Measurements from ENCODE around the gene PCYOX1L.
"Not testable (repeated sequence)": the region's sequence is repeated elsewhere in the genome, so short reads cannot be mapped to it uniquely, and the experiment has no call there.

PCYOX1L gene

DNA sequence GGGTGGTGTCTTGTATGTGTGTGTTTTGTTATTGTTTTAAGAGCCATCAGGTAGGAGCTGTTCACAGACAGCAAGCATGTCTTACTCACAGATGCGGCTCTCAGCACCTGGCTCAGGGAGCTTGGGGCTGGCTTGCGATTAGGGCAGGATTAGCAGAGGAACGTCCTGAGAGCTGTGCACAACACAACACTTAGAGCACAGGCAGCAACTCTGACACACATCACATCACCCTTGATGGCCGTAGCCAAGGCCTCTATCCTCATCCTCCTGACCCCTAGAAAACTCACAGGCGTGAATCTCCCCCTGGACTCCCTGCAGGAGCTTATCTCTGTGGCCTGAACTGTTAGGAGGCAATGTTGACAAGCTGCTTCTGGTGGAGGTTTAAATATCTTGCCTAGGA, 28.3 kb downstream of the PCYOX1L start:
- H3K9me3 ChIP-seq, result no peaks in the 10 kb centered on the region
- H3K27me3 ChIP-seq, result no peaks in the 10 kb centered on the region
- H3K27ac ChIP-seq, result no peak overlapping the region
- H3K36me3 ChIP-seq, result no peaks in the 10 kb centered on the region
- peaks cover 0 to 5% of the 10 kb centered on the region in 2 experiments for H3K4me1 ChIP-seq (ENCODE audit: control insufficient read depth in 1 of 2, insufficient read depth in 1 of 2, low read depth in 1 of 2, low read length in 1 of 2)
- no peak for TF ChIP-seq CTCF (IDR thresholded peaks at IDR 0.05)
- H3K4me3 ChIP-seq (ENCODE audit: low read depth in 1 of 2, low read length in 1 of 2), result no peak overlapping the region

- Histone ChIP-seq H3K27me3 (no peaks in the 10 kb centered on the region), H3K9me3 (no peaks in the 10 kb centered on the region), H3K27ac (no peak overlapping the region), H3K4me3 (ENCODE audit: low read depth in 1 of 2, low read length in 1 of 2) (no peak overlapping the region), H3K36me3 (no peaks in the 10 kb centered on the region), H3K4me1 (ENCODE audit: control insufficient read depth in 1 of 2, insufficient read depth in 1 of 2, low read depth in 1 of 2, low read length in 1 of 2) (no peaks in the 10 kb centered on the region)
- TF ChIP-seq CTCF (IDR thresholded peaks at IDR 0.05), result no peak
These were observed 29.3 kb downstream of the PCYOX1L start for GRCh38 chr5:149387081-149387631.

GRCh38 chr5:149387982-149388381, 30.1 kb downstream of the PCYOX1L start:
- no peak overlapping the region for H3K27ac ChIP-seq

GRCh38 chr5:149388498-149389190, 30.8 kb downstream of the PCYOX1L start:
- H3K27me3 ChIP-seq, result no peaks in the 10 kb centered on the region
- TF ChIP-seq CTCF (IDR thresholded peaks at IDR 0.05), result no peak
- no peaks in the 10 kb centered on the region for H3K9me3 ChIP-seq
- H3K27ac ChIP-seq, result no peak overlapping the region
- H3K4me3 ChIP-seq (ENCODE audit: low read depth in 1 of 2, low read length in 1 of 2), result no peak overlapping the region
- H3K4me1 ChIP-seq (ENCODE audit: control insufficient read depth in 1 of 2, insufficient read depth in 1 of 2, low read depth in 1 of 2, low read length in 1 of 2), result no peaks in the 10 kb centered on the region
- H3K36me3 ChIP-seq, result no peaks in the 10 kb centered on the region

More at GRCh38 chr5:149387982-149388381, 30.1 kb downstream of the PCYOX1L start:
- H3K9me3 ChIP-seq, result no peaks in the 10 kb centered on the region
- no peaks in the 10 kb centered on the region for H3K36me3 ChIP-seq
- no peak for TF ChIP-seq CTCF (IDR thresholded peaks at IDR 0.05)
- H3K4me3 ChIP-seq (ENCODE audit: low read depth in 1 of 2, low read length in 1 of 2), result no peak overlapping the region
- H3K27me3 ChIP-seq, result no peaks in the 10 kb centered on the region
- H3K4me1 ChIP-seq (ENCODE audit: control insufficient read depth in 1 of 2, insufficient read depth in 1 of 2, low read depth in 1 of 2, low read length in 1 of 2), result no peaks in the 10 kb centered on the region

DNA sequence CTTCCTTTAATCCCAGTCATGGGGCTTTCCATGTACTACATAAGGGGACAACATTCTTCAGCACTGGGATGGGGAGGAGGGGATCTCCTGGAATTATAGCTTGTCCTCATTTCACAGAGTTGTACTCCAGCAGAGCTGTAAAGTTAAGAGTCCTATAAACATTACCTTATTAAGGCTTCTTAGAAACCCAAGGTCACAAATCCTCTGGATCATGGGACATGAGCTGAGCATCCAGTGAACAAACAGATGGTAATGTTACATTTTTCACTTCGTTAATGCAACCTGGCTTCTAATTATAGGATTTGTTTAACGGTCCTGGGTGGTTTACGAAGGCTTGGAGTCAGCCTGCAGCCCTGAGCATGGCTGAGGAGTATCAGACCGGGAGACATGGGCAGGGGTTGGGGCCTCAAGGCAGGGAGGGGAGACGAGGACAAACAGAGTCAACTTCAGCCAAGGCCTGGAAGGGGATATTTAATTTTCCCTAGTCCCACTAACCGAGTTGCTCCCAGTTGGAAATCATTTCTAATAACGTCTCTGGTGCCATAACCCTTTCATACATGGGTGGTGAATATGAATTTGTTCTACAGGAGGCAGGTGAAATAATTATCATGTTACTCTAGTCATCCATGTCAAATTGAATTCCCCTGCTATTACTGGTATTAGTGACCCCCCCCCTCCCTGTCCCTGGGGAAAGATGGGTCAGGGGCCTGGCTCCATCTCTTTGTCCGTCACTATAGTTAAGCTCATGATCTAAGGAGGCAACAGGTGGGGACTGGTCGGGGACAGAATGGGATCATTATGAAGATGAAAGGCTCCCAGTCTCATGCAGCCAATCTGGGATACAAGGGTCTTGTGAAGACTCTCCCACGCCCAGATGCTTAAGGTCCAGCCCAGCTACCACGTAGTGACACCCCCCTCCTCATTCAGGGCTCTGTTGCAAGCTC, 32.0 kb downstream of the PCYOX1L start:
- no peaks in the 10 kb centered on the region for H3K9me3 ChIP-seq
- H3K27ac ChIP-seq, result no peak overlapping the region
- no peak for TF ChIP-seq CTCF (IDR thresholded peaks at IDR 0.05)
- no peak overlapping the region for H3K4me3 ChIP-seq (ENCODE audit: low read depth in 1 of 2, low read length in 1 of 2)
- no peaks in the 10 kb centered on the region for H3K36me3 ChIP-seq
- H3K4me1 ChIP-seq (ENCODE audit: control insufficient read depth in 1 of 2, insufficient read depth in 1 of 2, low read depth in 1 of 2, low read length in 1 of 2), result no peaks in the 10 kb centered on the region
- H3K27me3 ChIP-seq, result no peaks in the 10 kb centered on the region

GRCh38 chr5:149391076-149391475, 33.2 kb downstream of the PCYOX1L start:
- H3K9me3 ChIP-seq; H3K27ac ChIP-seq; H3K36me3 ChIP-seq; H3K4me3 ChIP-seq (ENCODE audit: low read depth in 1 of 2, low read length in 1 of 2); H3K4me1 ChIP-seq (ENCODE audit: control insufficient read depth in 1 of 2, insufficient read depth in 1 of 2, low read depth in 1 of 2, low read length in 1 of 2); H3K27me3 ChIP-seq: not testable (repeated sequence)

All from neutrophil (primary cell).